Measurements from ENCODE around the gene CACHD1. TPM values are rescaled to one million over a fixed set of nuclear protein-coding genes. Genes with fewer than 3 reads are reported as not detected.
"Not testable (repeated sequence)": the region's sequence is repeated elsewhere in the genome, so short reads cannot be mapped to it uniquely, and the experiment has no call there.

Gene CACHD1
- total RNA-seq, 2 experiments from 2014 or later = not detected

- H3K4me1 ChIP-seq (ENCODE audit: insufficient read depth, low read length, poor library complexity, severe bottlenecking) = no peaks in the 10 kb centered on the region
- BruUV-seq (replicated peaks) = no TSS peak
- TF ChIP-seq EZH2phosphoT487 (IDR thresholded peaks at IDR 0.05; ENCODE audit: borderline replicate concordance, low read depth, low read length) (no peak), CTCF (conservative IDR thresholded peaks at IDR 0.05; ENCODE audit: low read length) (no peak)
- H3K27ac ChIP-seq (ENCODE audit: low read depth, low read length, poor library complexity, severe bottlenecking) = no peak overlapping the region
- CTCF ChIA-PET (ENCODE audit: unreplicated experiment) = no interaction called here
- POLR2A ChIA-PET = no interaction called here
- H3K4me2 ChIP-seq (ENCODE audit: low read length) = no peak overlapping the region
- H2AFZ ChIP-seq (ENCODE audit: low read length) = no peak overlapping the region
- H3K9me3 ChIP-seq (ENCODE audit: low read length) = no peaks in the 10 kb centered on the region
- H3K4me3 ChIP-seq (ENCODE audit: low read depth, low read length, poor library complexity, severe bottlenecking) = no peak overlapping the region
- intact Hi-C loops (cut with micrococcal nuclease; ENCODE audit: unreplicated experiment) = no loop called here
- H3K9me2 ChIP-seq (ENCODE audit: insufficient read depth, low read length) = no peaks in the 10 kb centered on the region
- no peaks in the 10 kb centered on the region for H3K36me3 ChIP-seq (ENCODE audit: insufficient read depth, low read length)
- no peak for DNase-seq (ENCODE audit: low spot score)
- no peaks in the 10 kb centered on the region for H3K79me2 ChIP-seq (ENCODE audit: insufficient read depth, low read depth, low read length)
- H4K20me1 ChIP-seq (ENCODE audit: insufficient read depth, low read length) = no peaks in the 10 kb centered on the region
Measured at GRCh38 chr1:64608651-64609048, 138.7 kb downstream of the CACHD1 start.

- H2AFZ ChIP-seq (ENCODE audit: low read length); H3K4me3 ChIP-seq (ENCODE audit: low read depth, low read length, poor library complexity, severe bottlenecking); H3K9me2 ChIP-seq (ENCODE audit: insufficient read depth, low read length); H3K4me2 ChIP-seq (ENCODE audit: low read length); POLR2A ChIA-PET; H3K4me1 ChIP-seq (ENCODE audit: insufficient read depth, low read length, poor library complexity, severe bottlenecking); intact Hi-C loops (cut with micrococcal nuclease; ENCODE audit: unreplicated experiment); H3K9me3 ChIP-seq (ENCODE audit: low read length); H3K79me2 ChIP-seq (ENCODE audit: insufficient read depth, low read depth, low read length); CTCF ChIA-PET (ENCODE audit: unreplicated experiment); H3K27ac ChIP-seq (ENCODE audit: low read depth, low read length, poor library complexity, severe bottlenecking); DNase-seq (ENCODE audit: low spot score); BruUV-seq (replicated peaks); H4K20me1 ChIP-seq (ENCODE audit: insufficient read depth, low read length); H3K36me3 ChIP-seq (ENCODE audit: insufficient read depth, low read length): not testable (repeated sequence)
Measured at GRCh38 chr1:64610950-64611349, 141.0 kb downstream of the CACHD1 start.

- Histone ChIP-seq H3K79me2 (ENCODE audit: insufficient read depth, low read depth, low read length) (no peaks in the 10 kb centered on the region), H2AFZ (ENCODE audit: low read length) (no peak overlapping the region), H3K9me2 (ENCODE audit: insufficient read depth, low read length) (no peaks in the 10 kb centered on the region), H4K20me1 (ENCODE audit: insufficient read depth, low read length) (no peaks in the 10 kb centered on the region), H3K4me1 (ENCODE audit: insufficient read depth, low read length, poor library complexity, severe bottlenecking) (no peaks in the 10 kb centered on the region), H3K4me2 (ENCODE audit: low read length) (no peak overlapping the region), H3K4me3 (ENCODE audit: low read depth, low read length, poor library complexity, severe bottlenecking) (no peak overlapping the region), H3K27ac (ENCODE audit: low read depth, low read length, poor library complexity, severe bottlenecking) (no peak overlapping the region), H3K36me3 (ENCODE audit: insufficient read depth, low read length) (no peaks in the 10 kb centered on the region), H3K9me3 (ENCODE audit: low read length) (no peaks in the 10 kb centered on the region)
- no peak for DNase-seq (ENCODE audit: low spot score)
- no peak for TF ChIP-seq CTCF (conservative IDR thresholded peaks at IDR 0.05; ENCODE audit: low read length)
- no peak for TF ChIP-seq EZH2phosphoT487 (IDR thresholded peaks at IDR 0.05; ENCODE audit: borderline replicate concordance, low read depth, low read length)
- intact Hi-C loops (cut with micrococcal nuclease; ENCODE audit: unreplicated experiment) = no loop called here
- ChIA-PET CTCF (ENCODE audit: unreplicated experiment) (no interaction called here), POLR2A (interaction anchor here (0.5 kb wide), 1 partner anchor 13 kb away, joined by 3 read pairs; no protein-coding TSS in a partner anchor)
- no TSS peak for BruUV-seq (replicated peaks)
Measured at GRCh38 chr1:64616039-64616438, 146.1 kb downstream of the CACHD1 start.
